IPS DF 4.7 (cell line): ENCODE data around the gene LCK.
"Not testable (repeated sequence)": the region's sequence is repeated elsewhere in the genome, so short reads cannot be mapped to it uniquely, and the experiment has no call there.

ENCODE experiments used
- DNase-seq: peaks from one replicate; pipeline ENCODE4 v3.0.0-alpha.2; 2013; ENCODE audit warnings: low spot score; ENCODE audit errors: extremely low read depth

The LCK gene

DNA sequence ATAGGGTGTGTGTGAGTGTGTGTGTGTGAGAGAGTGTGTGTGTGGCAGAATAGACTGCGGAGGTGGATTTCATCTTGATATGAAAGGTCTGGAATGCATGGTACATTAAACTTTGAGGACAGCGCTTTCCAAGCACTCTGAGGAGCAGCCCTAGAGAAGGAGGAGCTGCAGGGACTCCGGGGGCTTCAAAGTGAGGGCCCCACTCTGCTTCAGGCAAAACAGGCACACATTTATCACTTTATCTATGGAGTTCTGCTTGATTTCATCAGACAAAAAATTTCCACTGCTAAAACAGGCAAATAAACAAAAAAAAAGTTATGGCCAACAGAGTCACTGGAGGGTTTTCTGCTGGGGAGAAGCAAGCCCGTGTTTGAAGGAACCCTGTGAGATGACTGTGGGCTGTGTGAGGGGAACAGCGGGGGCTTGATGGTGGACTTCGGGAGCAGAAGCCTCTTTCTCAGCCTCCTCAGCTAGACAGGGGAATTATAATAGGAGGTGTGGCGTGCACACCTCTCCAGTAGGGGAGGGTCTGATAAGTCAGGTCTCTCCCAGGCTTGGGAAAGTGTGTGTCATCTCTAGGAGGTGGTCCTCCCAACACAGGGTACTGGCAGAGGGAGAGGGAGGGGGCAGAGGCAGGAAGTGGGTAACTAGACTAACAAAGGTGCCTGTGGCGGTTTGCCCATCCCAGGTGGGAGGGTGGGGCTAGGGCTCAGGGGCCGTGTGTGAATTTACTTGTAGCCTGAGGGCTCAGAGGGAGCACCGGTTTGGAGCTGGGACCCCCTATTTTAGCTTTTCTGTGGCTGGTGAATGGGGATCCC is 22.5 kb downstream of the LCK start:
- DNase-seq, result peak; percentile 90

GRCh38 chr1:32274646-32275340 is 23.7 kb downstream of the LCK start:
- no peak for DNase-seq

DNA sequence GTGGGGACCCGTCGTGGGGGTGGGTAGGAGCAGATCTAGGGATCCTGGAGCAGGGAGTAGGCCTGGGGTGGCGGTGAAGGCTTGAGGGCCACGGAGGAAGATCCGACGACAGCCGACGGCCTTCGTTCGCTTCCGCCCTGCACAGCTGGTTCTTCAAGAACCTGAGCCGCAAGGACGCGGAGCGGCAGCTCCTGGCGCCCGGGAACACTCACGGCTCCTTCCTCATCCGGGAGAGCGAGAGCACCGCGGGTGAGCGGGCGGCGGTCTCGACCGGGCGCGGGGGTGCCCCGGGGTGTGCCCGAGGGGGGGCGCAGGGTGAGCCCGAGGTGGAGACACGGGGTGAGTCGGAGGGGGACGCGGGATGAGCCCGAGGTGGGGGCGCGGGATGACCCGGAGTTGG is 24.4 kb downstream of the LCK start:
- no peak for DNase-seq

GRCh38 chr1:32276032-32276782 is 25.1 kb downstream of the LCK start:
- DNase-seq, result no peak

- DNase-seq, result not testable (repeated sequence)
Measured at GRCh38 chr1:32284777-32285176, 33.7 kb downstream of the LCK start.

GRCh38 chr1:32285658-32286057 is 34.6 kb downstream of the LCK start:
- DNase-seq, result no peak

DNA sequence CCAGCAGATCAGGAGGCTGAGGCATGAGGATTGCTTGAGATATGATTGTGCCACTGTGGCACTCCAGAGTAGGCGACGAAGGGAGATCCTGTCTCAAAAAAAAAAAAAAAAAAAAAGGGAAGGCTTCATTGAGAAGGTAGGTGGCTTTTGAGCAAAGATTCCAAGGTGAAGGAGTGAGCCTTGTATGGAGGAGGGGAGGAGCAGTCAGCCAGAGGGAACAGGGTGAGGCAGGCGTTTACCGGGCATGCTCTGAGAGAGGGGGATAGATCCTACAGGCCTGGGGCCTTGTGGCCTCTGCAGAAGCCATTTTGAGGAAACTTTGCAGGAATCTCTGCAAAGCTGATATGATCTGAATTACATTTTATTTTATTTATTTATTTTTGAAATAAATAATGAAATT is 35.7 kb downstream of the LCK start:
- DNase-seq, result no peak

DNA sequence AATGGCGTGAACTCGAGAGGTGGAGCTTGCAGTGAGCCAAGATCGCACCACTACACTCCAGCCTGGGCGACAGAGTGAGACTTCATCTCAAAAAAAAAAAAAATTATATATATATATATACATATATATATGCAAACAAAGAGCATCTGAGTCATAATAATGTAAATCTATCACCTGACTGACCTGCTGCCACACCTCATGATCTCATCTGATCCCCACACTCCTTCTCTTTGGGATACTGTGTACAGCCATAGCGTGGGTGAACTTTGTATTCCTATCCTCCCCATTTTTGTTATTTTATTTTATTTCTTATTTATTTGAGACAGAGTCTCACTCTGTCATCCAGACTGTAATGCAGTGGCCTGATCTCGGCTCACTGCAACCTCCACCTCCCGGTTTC is 38.2 kb downstream of the LCK start:
- DNase-seq, result no peak

GRCh38 chr1:32291145-32291707 is 40.2 kb downstream of the LCK start:
- DNase-seq, result no peak

GRCh38 chr1:32291708-32292538 is 40.9 kb downstream of the LCK start, which contains the start of gene HDAC1:
Gene HDAC1 (plus strand): TSS chr1:32292083. CDS start chr1:32292170, 87 bp downstream.
- no peak for DNase-seq

GRCh38 chr1:32298211-32298610 is 47.1 kb downstream of the LCK start:
- DNase-seq, result not testable (repeated sequence)

DNA sequence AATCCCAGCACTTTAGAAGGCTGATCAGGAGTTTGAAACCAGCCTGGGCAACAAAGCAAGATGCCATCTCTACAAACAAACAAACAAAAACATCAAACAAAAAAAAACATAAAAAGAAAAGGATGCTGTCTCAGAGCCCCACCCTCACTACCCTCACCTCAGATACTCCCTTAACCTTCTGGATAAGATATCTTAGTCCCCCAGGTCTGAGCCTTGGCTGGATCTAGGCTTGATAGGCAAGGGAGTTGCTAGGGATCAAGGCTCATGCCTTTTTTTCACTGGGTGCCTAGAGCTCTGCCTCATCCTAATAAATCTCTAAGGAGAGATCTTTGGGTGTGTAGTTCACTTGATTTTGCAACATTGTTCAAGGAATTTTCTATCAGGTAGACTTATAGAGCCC is 48.3 kb downstream of the LCK start:
- DNase-seq, result no peak

DNA sequence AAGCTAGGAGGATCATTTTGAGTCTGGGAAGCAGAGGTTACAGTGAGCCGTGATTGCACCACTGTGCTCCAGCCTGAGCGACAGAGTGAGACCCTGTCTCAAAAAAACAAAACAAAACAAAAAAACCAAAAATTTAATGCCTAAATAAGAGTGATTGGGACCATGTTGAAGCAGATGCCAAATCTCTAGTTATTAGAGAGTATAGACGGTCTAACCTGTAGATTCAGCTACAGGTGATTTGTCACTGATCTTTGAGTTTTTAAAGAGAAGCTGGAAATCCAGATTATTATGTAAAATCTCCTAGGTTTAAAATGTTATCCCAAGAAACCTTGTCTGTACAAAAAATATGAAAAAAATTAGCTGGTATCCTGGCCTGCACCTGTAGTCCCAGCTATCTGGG is 52.3 kb downstream of the LCK start:
- no peak for DNase-seq

DNA sequence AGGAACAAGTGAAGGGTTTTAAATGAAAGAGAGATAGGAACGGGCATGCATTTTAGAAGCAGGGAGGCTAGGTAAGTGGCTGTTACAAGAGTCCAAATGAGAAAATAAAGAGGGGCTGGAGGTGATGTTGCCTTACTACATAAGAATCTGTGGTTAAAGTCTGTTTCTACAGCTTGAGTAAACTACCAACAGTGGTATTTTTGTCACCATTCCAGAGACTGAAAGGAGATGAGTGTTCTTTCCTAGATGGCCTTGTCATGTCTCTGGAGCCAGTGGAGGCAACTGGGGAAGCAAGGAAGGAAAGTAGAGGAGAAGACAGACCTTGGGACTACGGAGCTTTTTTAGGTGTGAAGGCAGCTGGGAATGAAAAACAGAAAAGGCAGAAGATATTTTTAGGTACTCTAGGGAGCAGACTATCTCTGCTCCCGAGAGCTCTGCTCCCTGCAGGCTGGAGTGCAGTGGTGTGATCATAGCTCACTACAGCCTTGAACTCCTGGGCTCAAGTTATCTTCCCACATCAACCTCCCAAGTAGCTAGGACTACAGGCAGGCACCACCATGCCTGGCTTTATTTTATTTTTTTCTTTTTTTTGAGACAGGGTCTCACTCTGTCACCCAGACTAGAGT is 53.0 kb downstream of the LCK start:
- DNase-seq, result no peak

DNA sequence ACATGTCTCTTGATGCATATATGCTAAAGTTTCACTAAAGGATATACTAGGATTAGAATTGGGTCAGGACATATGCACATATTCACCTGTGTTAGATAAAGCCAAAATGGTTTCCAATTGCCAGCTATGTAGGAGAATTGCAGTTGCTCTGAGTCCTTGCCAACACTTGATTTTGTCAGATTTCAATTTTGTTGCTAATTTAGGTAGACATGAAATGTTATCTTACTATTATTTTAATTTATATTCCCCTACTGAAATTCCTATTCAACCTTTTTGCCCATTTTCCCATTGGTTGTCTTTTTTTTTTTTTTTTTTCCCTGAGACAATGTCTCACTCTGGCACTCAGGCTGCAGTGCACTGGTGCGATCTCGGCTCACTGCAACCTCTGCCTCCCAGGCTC is 54.2 kb downstream of the LCK start:
- no peak for DNase-seq

GRCh38 chr1:32307324-32307723 is 56.3 kb downstream of the LCK start:
- no peak for DNase-seq

- no peak for DNase-seq
Measured at GRCh38 chr1:32309960-32310359, 58.9 kb downstream of the LCK start.

GRCh38 chr1:32311709-32312393 is 60.8 kb downstream of the LCK start:
- no peak for DNase-seq

DNA sequence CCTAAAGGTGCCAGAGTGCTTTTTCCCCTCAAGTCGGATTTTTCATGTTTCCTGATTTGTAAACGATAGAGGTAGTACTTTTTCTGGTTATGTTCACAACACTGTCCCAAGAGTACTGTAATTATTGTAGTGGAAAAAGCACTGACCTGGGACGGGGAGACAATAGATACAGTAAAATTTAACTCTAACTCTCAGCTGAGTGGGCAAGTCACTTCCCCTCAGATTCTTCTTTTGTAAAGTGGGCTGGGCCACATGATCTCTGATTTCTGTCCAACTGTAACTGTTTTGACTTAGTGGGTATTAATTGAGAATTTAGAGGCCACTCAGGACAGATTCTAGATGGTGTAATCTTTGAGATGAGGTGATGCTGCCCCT is 65.8 kb downstream of the LCK start:
- DNase-seq, result no peak
